Activated T-cell treated with anti-CD3 and anti-CD28 coated beads, Interleukin-2, amount 50 U/mL, for 4 hours (primary cell): ENCODE measurements around the gene EIF1. TPM values are rescaled to one million over a fixed set of nuclear protein-coding genes. Genes with fewer than 3 reads are reported as not detected.

Experiments
- ATAC-seq, 2 donors: fragments of 200-7000 bp; cut with Tn5 transposase; one replicate each; pipeline ENCODE4 v1.10.0; 2021
- DNase-seq: peaks from one replicate; pipeline ENCODE4 v3.0.0-alpha.2; 2020
- H3K27me3 Mint-ChIP-seq: one replicate; pipeline ENCODE4 v1.8.0; 2021; ENCODE audit warnings: low read depth, mixed read lengths
- H3K36me3 Mint-ChIP-seq: one replicate; pipeline ENCODE4 v1.8.0; 2022; ENCODE audit warnings: mixed read lengths; ENCODE audit not compliant: insufficient read depth
- H3K4me1 Mint-ChIP-seq: one replicate; pipeline ENCODE4 v1.8.0; 2021; ENCODE audit warnings: low read depth, mixed read lengths
- H3K4me3 Mint-ChIP-seq: one replicate; pipeline ENCODE4 v1.8.0; 2021; ENCODE audit warnings: mild to moderate bottlenecking, moderate library complexity, mixed read lengths
- H3K9me3 Mint-ChIP-seq: one replicate; pipeline ENCODE4 v1.8.0; 2021; ENCODE audit warnings: mixed read lengths
- total RNA-seq, 3 donors: library from RNA; stranded (reverse); gene quantifications; one replicate each; pipeline ENCODE4 v1.2.1, GENCODE V29; 2021

EIF1 gene
- total RNA-seq, 3 donors from 2014 or later: 1,373 to 1,742 (median 1,506) TPM

- ATAC-seq: no peak
- no peaks in the 10 kb centered on the region for H3K36me3 Mint-ChIP-seq
- H3K9me3 Mint-ChIP-seq: no peaks in the 10 kb centered on the region
- no peaks in the 10 kb centered on the region for H3K27me3 Mint-ChIP-seq
- H3K4me1 Mint-ChIP-seq: peaks cover 10% of the 10 kb centered on the region
- H3K4me3 Mint-ChIP-seq: no peak overlapping the region
- no peak for DNase-seq
These were observed 36.2 kb upstream of the EIF1 start for GRCh38 chr17:41652461-41652970.

- DNase-seq (no peak), ATAC-seq (no peak)
- no peaks in the 10 kb centered on the region for H3K9me3 Mint-ChIP-seq
- no peaks in the 10 kb centered on the region for H3K36me3 Mint-ChIP-seq
- H3K4me3 Mint-ChIP-seq: no peak overlapping the region
- peaks cover 4% of the 10 kb centered on the region for H3K4me1 Mint-ChIP-seq
- H3K27me3 Mint-ChIP-seq: no peaks in the 10 kb centered on the region
These were observed 35.3 kb upstream of the EIF1 start for GRCh38 chr17:41653421-41653820.

- ATAC-seq (no peak), DNase-seq (no peak)
- H3K36me3 Mint-ChIP-seq: no peaks in the 10 kb centered on the region
- no peak overlapping the region for H3K4me3 Mint-ChIP-seq
- no peaks in the 10 kb centered on the region for H3K27me3 Mint-ChIP-seq
- no peaks in the 10 kb centered on the region for H3K9me3 Mint-ChIP-seq
- no peaks in the 10 kb centered on the region for H3K4me1 Mint-ChIP-seq
These were observed 34.6 kb upstream of the EIF1 start for GRCh38 chr17:41653892-41654677.

GRCh38 chr17:41654678-41655607, 33.7 kb upstream of the EIF1 start:
- H3K36me3 Mint-ChIP-seq: no peaks in the 10 kb centered on the region
- no peaks in the 10 kb centered on the region for H3K27me3 Mint-ChIP-seq

GRCh38 chr17:41655611-41656111, 33.0 kb upstream of the EIF1 start:
- ATAC-seq (no peak), DNase-seq (no peak)
- Mint-ChIP-seq H3K9me3 (no peaks in the 10 kb centered on the region), H3K4me3 (no peak overlapping the region), H3K36me3 (no peaks in the 10 kb centered on the region), H3K4me1 (no peaks in the 10 kb centered on the region), H3K27me3 (no peaks in the 10 kb centered on the region)

More at GRCh38 chr17:41654678-41655607, 33.7 kb upstream of the EIF1 start:
- H3K9me3 Mint-ChIP-seq: no peaks in the 10 kb centered on the region
- DNase-seq (no peak), ATAC-seq (no peak)
- no peak overlapping the region for H3K4me3 Mint-ChIP-seq
- no peaks in the 10 kb centered on the region for H3K4me1 Mint-ChIP-seq

- DNase-seq (no peak), ATAC-seq (no peak)
- Mint-ChIP-seq H3K4me3 (no peak overlapping the region), H3K4me1 (no peaks in the 10 kb centered on the region), H3K27me3 (no peaks in the 10 kb centered on the region), H3K9me3 (no peaks in the 10 kb centered on the region), H3K36me3 (no peaks in the 10 kb centered on the region)
These were observed 32.2 kb upstream of the EIF1 start for GRCh38 chr17:41656249-41657023.

GRCh38 chr17:41657176-41657754, 31.4 kb upstream of the EIF1 start:
- no peaks in the 10 kb centered on the region for H3K9me3 Mint-ChIP-seq
- H3K36me3 Mint-ChIP-seq: no peaks in the 10 kb centered on the region
- no peaks in the 10 kb centered on the region for H3K27me3 Mint-ChIP-seq
- DNase-seq: no peak
- no peaks in the 10 kb centered on the region for H3K4me1 Mint-ChIP-seq
- H3K4me3 Mint-ChIP-seq: no peak overlapping the region
- ATAC-seq: no peak

GRCh38 chr17:41657936-41658335, 30.7 kb upstream of the EIF1 start:
- H3K4me1 Mint-ChIP-seq: no peaks in the 10 kb centered on the region
- H3K27me3 Mint-ChIP-seq: no peaks in the 10 kb centered on the region
- no peaks in the 10 kb centered on the region for H3K9me3 Mint-ChIP-seq
- DNase-seq (no peak), ATAC-seq (no peak)
- no peak overlapping the region for H3K4me3 Mint-ChIP-seq
- no peaks in the 10 kb centered on the region for H3K36me3 Mint-ChIP-seq

- H3K27me3 Mint-ChIP-seq: no peaks in the 10 kb centered on the region
- DNase-seq (no peak), ATAC-seq (no peak)
- H3K36me3 Mint-ChIP-seq: no peaks in the 10 kb centered on the region
- no peak overlapping the region for H3K4me3 Mint-ChIP-seq
- H3K4me1 Mint-ChIP-seq: no peaks in the 10 kb centered on the region
- no peaks in the 10 kb centered on the region for H3K9me3 Mint-ChIP-seq
These were observed 29.8 kb upstream of the EIF1 start for GRCh38 chr17:41658846-41659245.

GRCh38 chr17:41659427-41660212, 29.1 kb upstream of the EIF1 start:
- DNase-seq (no peak), ATAC-seq (no peak)
- H3K4me1 Mint-ChIP-seq: no peaks in the 10 kb centered on the region
- H3K36me3 Mint-ChIP-seq: no peaks in the 10 kb centered on the region
- no peak overlapping the region for H3K4me3 Mint-ChIP-seq
- no peaks in the 10 kb centered on the region for H3K27me3 Mint-ChIP-seq
- H3K9me3 Mint-ChIP-seq: no peaks in the 10 kb centered on the region

GRCh38 chr17:41660221-41660711, 28.4 kb upstream of the EIF1 start:
- H3K4me3 Mint-ChIP-seq: no peak overlapping the region
- DNase-seq (no peak), ATAC-seq (no peak)
- H3K4me1 Mint-ChIP-seq: peaks cover 2% of the 10 kb centered on the region
- no peaks in the 10 kb centered on the region for H3K27me3 Mint-ChIP-seq
- no peaks in the 10 kb centered on the region for H3K9me3 Mint-ChIP-seq
- H3K36me3 Mint-ChIP-seq: no peaks in the 10 kb centered on the region

- H3K36me3 Mint-ChIP-seq: no peaks in the 10 kb centered on the region
- no peaks in the 10 kb centered on the region for H3K9me3 Mint-ChIP-seq
- H3K4me3 Mint-ChIP-seq: no peak overlapping the region
- no peaks in the 10 kb centered on the region for H3K27me3 Mint-ChIP-seq
- ATAC-seq (no peak), DNase-seq (no peak)
- H3K4me1 Mint-ChIP-seq: peaks cover 27% of the 10 kb centered on the region
These were observed 25.1 kb upstream of the EIF1 start for GRCh38 chr17:41663451-41664171.

- Mint-ChIP-seq H3K9me3 (no peaks in the 10 kb centered on the region), H3K36me3 (no peaks in the 10 kb centered on the region), H3K4me1 (peaks cover 29% of the 10 kb centered on the region), H3K27me3 (no peaks in the 10 kb centered on the region), H3K4me3 (no peak overlapping the region)
- ATAC-seq (no peak), DNase-seq (no peak)
These were observed 24.6 kb upstream of the EIF1 start for GRCh38 chr17:41664172-41664457.
